Measurements from ENCODE around the gene SLC52A3. TPM values are rescaled to one million over a fixed set of nuclear protein-coding genes. Genes with fewer than 3 reads are reported as not detected.
A peak's percentile ranks its signal among the peaks of the same experiment; 100 is the strongest.

The SLC52A3 gene
- total RNA-seq, 2 experiments from 2014 or later = not detected

GRCh38 chr20:766906-767305 is 1.4 kb downstream of the SLC52A3 start:
- no peak overlapping the region for H3K27ac Mint-ChIP-seq
- DNase-seq = no peak
- POLR2A ChIA-PET = interaction anchor here (1.2 kb wide), 1 partner anchor 180 kb away, joined by 3 read pairs; no protein-coding TSS in a partner anchor
- intact Hi-C loops (cut with micrococcal nuclease) = no loop called here
- ATAC-seq = no peak
- H3K4me1 Mint-ChIP-seq (ENCODE audit: low read depth) = peaks cover 9% of the 10 kb centered on the region
- H3K9me3 Mint-ChIP-seq = no peaks in the 10 kb centered on the region
- CTCF ChIA-PET = interaction anchor here (1.3 kb wide), 1 partner anchor 121 kb away, joined by 3 read pairs; no protein-coding TSS in a partner anchor
- H3K4me3 Mint-ChIP-seq = no peak overlapping the region
- H3K27me3 Mint-ChIP-seq = peaks cover 8% of the 10 kb centered on the region
- TF ChIP-seq, protein P1, sequence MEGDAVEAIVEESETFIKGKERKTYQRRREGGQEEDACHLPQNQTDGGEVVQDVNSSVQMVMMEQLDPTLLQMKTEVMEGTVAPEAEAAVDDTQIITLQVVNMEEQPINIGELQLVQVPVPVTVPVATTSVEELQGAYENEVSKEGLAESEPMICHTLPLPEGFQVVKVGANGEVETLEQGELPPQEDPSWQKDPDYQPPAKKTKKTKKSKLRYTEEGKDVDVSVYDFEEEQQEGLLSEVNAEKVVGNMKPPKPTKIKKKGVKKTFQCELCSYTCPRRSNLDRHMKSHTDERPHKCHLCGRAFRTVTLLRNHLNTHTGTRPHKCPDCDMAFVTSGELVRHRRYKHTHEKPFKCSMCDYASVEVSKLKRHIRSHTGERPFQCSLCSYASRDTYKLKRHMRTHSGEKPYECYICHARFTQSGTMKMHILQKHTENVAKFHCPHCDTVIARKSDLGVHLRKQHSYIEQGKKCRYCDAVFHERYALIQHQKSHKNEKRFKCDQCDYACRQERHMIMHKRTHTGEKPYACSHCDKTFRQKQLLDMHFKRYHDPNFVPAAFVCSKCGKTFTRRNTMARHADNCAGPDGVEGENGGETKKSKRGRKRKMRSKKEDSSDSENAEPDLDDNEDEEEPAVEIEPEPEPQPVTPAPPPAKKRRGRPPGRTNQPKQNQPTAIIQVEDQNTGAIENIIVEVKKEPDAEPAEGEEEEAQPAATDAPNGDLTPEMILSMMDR (IDR thresholded peaks at IDR 0.05) = no peak
- no peaks in the 10 kb centered on the region for H3K36me3 Mint-ChIP-seq (ENCODE audit: low read depth)

DNA sequence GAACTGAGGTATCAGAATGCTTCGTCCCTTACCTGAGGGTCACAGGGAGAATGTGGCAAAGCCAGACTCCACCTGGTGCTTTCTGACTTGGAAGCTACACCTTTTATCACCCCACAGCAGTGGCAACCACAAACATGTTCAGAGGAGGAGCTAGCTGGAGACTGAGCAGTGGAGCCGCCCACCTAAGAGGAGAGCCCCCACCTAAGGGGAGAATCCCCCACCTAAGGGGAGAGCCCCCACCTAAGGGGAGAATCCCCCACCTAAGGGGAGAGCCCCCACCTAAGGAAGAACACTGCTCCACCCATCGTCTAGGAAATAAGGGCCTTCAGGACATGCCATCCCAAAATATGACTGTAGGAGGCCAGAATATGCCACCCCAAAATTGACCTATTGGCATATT is 4.0 kb downstream of the SLC52A3 start:
- DNase-seq = peak; percentile 59
- ChIA-PET POLR2A (no interaction called here), CTCF (interaction anchor here (1.0 to 1.6 kb wide), 2 partner anchors 25 to 51 kb away, joined by 3 to 6 read pairs; no protein-coding TSS in a partner anchor)
- Mint-ChIP-seq H3K9me3 (no peaks in the 10 kb centered on the region), H3K4me3 (no peak overlapping the region), H3K27ac (no peak overlapping the region), H3K4me1 (ENCODE audit: low read depth) (peaks cover 13% of the 10 kb centered on the region), H3K36me3 (ENCODE audit: low read depth) (no peaks in the 10 kb centered on the region), H3K27me3 (no peaks in the 10 kb centered on the region)
- TF ChIP-seq, protein P1 (IDR thresholded peaks at IDR 0.05) = no peak
- intact Hi-C loops (cut with micrococcal nuclease) = no loop called here
- ATAC-seq = peak; percentile 96

GRCh38 chr20:761418-762381 is 6.6 kb downstream of the SLC52A3 start:
- TF ChIP-seq, protein P1 (IDR thresholded peaks at IDR 0.05) = no peak
- no peak overlapping the region for H3K27ac Mint-ChIP-seq
- H3K36me3 Mint-ChIP-seq (ENCODE audit: low read depth) = no peaks in the 10 kb centered on the region
- H3K4me3 Mint-ChIP-seq = no peak overlapping the region
- ATAC-seq (no peak), DNase-seq (no peak)
- no peaks in the 10 kb centered on the region for H3K9me3 Mint-ChIP-seq
- intact Hi-C loops (cut with micrococcal nuclease) = no loop called here
- peaks cover 2% of the 10 kb centered on the region for H3K27me3 Mint-ChIP-seq
- POLR2A ChIA-PET = no interaction called here
- H3K4me1 Mint-ChIP-seq (ENCODE audit: low read depth) = peaks cover 18% of the 10 kb centered on the region
- CTCF ChIA-PET = interaction anchor here (1.0 to 1.8 kb wide), 8 partner anchors 8 to 194 kb away, joined by 3 to 7 read pairs (median 4); no protein-coding TSS in a partner anchor

- TF ChIP-seq, protein P1 (IDR thresholded peaks at IDR 0.05) = peak; percentile 95
- Mint-ChIP-seq H3K27ac (no peak overlapping the region), H3K36me3 (ENCODE audit: low read depth) (no peaks in the 10 kb centered on the region), H3K4me3 (no peak overlapping the region), H3K4me1 (ENCODE audit: low read depth) (peaks cover 18% of the 10 kb centered on the region), H3K27me3 (peaks cover 2% of the 10 kb centered on the region), H3K9me3 (no peaks in the 10 kb centered on the region)
- CTCF ChIA-PET = interaction anchor here (0.6 to 1.8 kb wide), 9 partner anchors 8 to 195 kb away, joined by 3 to 7 read pairs (median 4); no protein-coding TSS in a partner anchor
- intact Hi-C loops (cut with micrococcal nuclease) = no loop called here
- ATAC-seq (peak; percentile 64), DNase-seq (peak; percentile 57)
- POLR2A ChIA-PET = no interaction called here
These were observed 7.4 kb downstream of the SLC52A3 start for GRCh38 chr20:760751-761417.
